Measurements from ENCODE around the gene STARD8.

- TF ChIP-seq CTCF (conservative IDR thresholded peaks at IDR 0.05; ENCODE audit: low read length) (no peak), EZH2phosphoT487 (IDR thresholded peaks at IDR 0.05; ENCODE audit: borderline replicate concordance, low read depth, low read length) (no peak)
These were observed 11.9 kb downstream of the STARD8 start for GRCh38 chrX:68659385-68659784.

Measured in OCI-LY7 (cell line).